GM11168 (cell line): ENCODE measurements around the gene MID1.

Experiments used
- in situ Hi-C: fragments of 300-500 bp; cut with MboI; formaldehyde crosslinking; loops from one replicate; pipeline ENCODE4 v1.12.0; 2022; ENCODE audit warnings: low sequenced_read_pairs; ENCODE audit not compliant: unreplicated experiment

The MID1 gene

GRCh38 chrX:10579112-10580011 is 41.0 kb downstream of the MID1 start:
- in situ Hi-C loops: no loop called here

GRCh38 chrX:10578527-10578926 is 41.9 kb downstream of the MID1 start:
- in situ Hi-C loops: no loop called here

- in situ Hi-C loops: no loop called here
Measured at GRCh38 chrX:10577853-10578252, 42.5 kb downstream of the MID1 start.

GRCh38 chrX:10576777-10577447 is 43.5 kb downstream of the MID1 start:
- in situ Hi-C loops: no loop called here

- in situ Hi-C loops: no loop called here
Measured at GRCh38 chrX:10576186-10576585, 44.2 kb downstream of the MID1 start.

- in situ Hi-C loops: no loop called here
Measured at GRCh38 chrX:10574663-10575062, 45.7 kb downstream of the MID1 start.

- in situ Hi-C loops: no loop called here
Measured at GRCh38 chrX:10571260-10571659, 49.1 kb downstream of the MID1 start.

- in situ Hi-C loops: no loop called here
Measured at GRCh38 chrX:10570601-10571000, 49.8 kb downstream of the MID1 start.

- in situ Hi-C loops: no loop called here
Measured at GRCh38 chrX:10569946-10570345, 50.4 kb downstream of the MID1 start.

GRCh38 chrX:10568428-10568827 is 52.0 kb downstream of the MID1 start:
- in situ Hi-C loops: no loop called here

- in situ Hi-C loops: no loop called here
Measured at GRCh38 chrX:10567136-10567535, 53.2 kb downstream of the MID1 start.

- in situ Hi-C loops: no loop called here
Measured at GRCh38 chrX:10566716-10567097, 53.7 kb downstream of the MID1 start.

GRCh38 chrX:10564484-10564883 is 55.9 kb downstream of the MID1 start:
- in situ Hi-C loops: no loop called here

- in situ Hi-C loops: no loop called here
Measured at GRCh38 chrX:10557166-10557565, 63.2 kb downstream of the MID1 start.

- in situ Hi-C loops: no loop called here
Measured at GRCh38 chrX:10556405-10556804, 64.0 kb downstream of the MID1 start.

- in situ Hi-C loops: no loop called here
Measured at GRCh38 chrX:10555846-10556245, 64.5 kb downstream of the MID1 start.

- in situ Hi-C loops: no loop called here
Measured at GRCh38 chrX:10554612-10555270, 65.6 kb downstream of the MID1 start.

GRCh38 chrX:10549280-10549679 is 71.1 kb downstream of the MID1 start:
- in situ Hi-C loops: no loop called here

GRCh38 chrX:10548688-10549087 is 71.7 kb downstream of the MID1 start:
- in situ Hi-C loops: no loop called here

- in situ Hi-C loops: no loop called here
Measured at GRCh38 chrX:10545882-10546281, 74.5 kb downstream of the MID1 start.

GRCh38 chrX:10542586-10542985 is 77.8 kb downstream of the MID1 start:
- in situ Hi-C loops: no loop called here
